Measurements from ENCODE around the gene ALOX5AP. TPM values are rescaled to one million over a fixed set of nuclear protein-coding genes. Genes with fewer than 3 reads are reported as not detected.

The ALOX5AP gene
- polyA plus RNA-seq, 2 of the 4 experiments (the other 2 are of a cell fraction), result 2.3 to 2.8 TPM

DNA sequence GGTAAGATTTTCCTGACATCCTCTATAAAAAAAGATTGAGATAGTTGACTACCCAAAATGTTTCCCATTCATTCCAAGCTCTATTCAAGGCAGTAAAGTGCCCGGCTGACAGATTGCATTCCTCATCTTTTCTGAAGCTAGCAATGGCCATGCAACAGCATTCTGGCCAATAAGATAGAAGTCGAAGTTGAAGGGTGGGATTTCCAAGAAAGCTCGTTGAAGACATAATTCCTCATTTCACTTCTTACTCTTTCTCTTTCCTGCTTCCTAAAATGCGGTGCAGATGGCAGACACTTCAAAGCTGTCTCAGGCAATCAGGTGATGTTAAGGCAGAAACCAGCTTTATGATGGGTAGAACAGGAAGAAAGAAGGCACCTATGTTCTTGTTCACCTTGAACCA lies 13.4 kb upstream of the ALOX5AP start:
- ChIA-PET CTCF (interaction anchor here (0.7 to 1.0 kb wide), 2 partner anchors 9 to 22 kb away, joined by 3 read pairs; no protein-coding TSS in a partner anchor), POLR2A (no interaction called here)
- Histone ChIP-seq H3K27ac (no peak overlapping the region), H3K4me2 (no peak overlapping the region), H3K4me3 (no peak overlapping the region), H3K4me1 (peaks cover 15% of the 10 kb centered on the region), H3K9me3 (no peaks in the 10 kb centered on the region)
- FAIRE-seq, result no peak
- TF ChIP-seq RCOR1 (IDR thresholded peaks at IDR 0.05; ENCODE audit: low read depth, low read length), result no peak
- TF ChIP-seq EHMT2 (IDR thresholded peaks at IDR 0.05; ENCODE audit: low read depth), result no peak
- no peak for TF ChIP-seq EHF (CRISPR knock-in tag; IDR thresholded peaks at IDR 0.05)
- no peak for TF ChIP-seq FOSL2 (IDR thresholded peaks at IDR 0.05)
- TF ChIP-seq FOSL2 (CRISPR knock-in tag; IDR thresholded peaks at IDR 0.05), result no peak
- TF ChIP-seq RARB (CRISPR knock-in tag; IDR thresholded peaks at IDR 0.05), result no peak
- TF ChIP-seq NPAS2 (CRISPR knock-in tag; IDR thresholded peaks at IDR 0.05; ENCODE audit: borderline replicate concordance), result no peak
- no peak for TF ChIP-seq NFE2L2 (conservative IDR thresholded peaks at IDR 0.05; ENCODE audit: low read length)
- no peak for TF ChIP-seq RNF2 (IDR thresholded peaks at IDR 0.05; ENCODE audit: borderline replicate concordance, low read depth)
- no peak for TF ChIP-seq TP53 (CRISPR knock-in tag; IDR thresholded peaks at IDR 0.05)
- DNase-seq (ENCODE audit: low read depth in 1 of 2, low spot score in 1 of 2), result no peak
- ATAC-seq, result no peak
- 60% methylated on average over 4 of the region's 4 CpGs for WGBS (ENCODE audit: missing lambda C conversion rate)

DNA sequence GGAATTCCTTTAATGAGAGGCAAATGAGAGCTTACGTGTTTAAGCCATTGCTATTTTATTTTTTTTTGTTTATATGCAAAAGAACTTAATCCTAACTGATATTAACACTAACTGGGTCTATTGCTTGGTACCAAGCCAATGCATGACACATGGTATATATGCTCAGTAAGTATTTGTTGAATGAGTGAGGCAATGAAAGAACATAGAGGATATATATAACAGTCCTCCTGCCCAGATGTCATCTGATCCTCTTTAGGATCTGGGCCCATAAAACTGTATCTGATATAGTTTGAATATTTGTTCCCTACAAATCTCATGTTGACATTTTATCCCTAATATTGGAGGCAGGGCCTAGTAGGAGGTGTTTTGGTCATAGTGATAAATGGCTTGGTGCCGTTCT lies 13.0 kb upstream of the ALOX5AP start:
- H3K27ac ChIP-seq, result no peak overlapping the region
- no peaks in the 10 kb centered on the region for H3K9me3 ChIP-seq
- CTCF ChIA-PET, result interaction anchor here (0.7 to 1.0 kb wide), 2 partner anchors 9 to 21 kb away, joined by 3 read pairs; no protein-coding TSS in a partner anchor
- no peak for TF ChIP-seq JUN (IDR thresholded peaks at IDR 0.05)
- no peak for TF ChIP-seq ZFP36 (IDR thresholded peaks at IDR 0.05; ENCODE audit: borderline replicate concordance, partially characterized antibody)
- no peak for TF ChIP-seq GATA3 (IDR thresholded peaks at IDR 0.05; ENCODE audit: borderline replicate concordance)
- no peak for TF ChIP-seq ZC3H11A (IDR thresholded peaks at IDR 0.05)
- TF ChIP-seq, protein P1, sequence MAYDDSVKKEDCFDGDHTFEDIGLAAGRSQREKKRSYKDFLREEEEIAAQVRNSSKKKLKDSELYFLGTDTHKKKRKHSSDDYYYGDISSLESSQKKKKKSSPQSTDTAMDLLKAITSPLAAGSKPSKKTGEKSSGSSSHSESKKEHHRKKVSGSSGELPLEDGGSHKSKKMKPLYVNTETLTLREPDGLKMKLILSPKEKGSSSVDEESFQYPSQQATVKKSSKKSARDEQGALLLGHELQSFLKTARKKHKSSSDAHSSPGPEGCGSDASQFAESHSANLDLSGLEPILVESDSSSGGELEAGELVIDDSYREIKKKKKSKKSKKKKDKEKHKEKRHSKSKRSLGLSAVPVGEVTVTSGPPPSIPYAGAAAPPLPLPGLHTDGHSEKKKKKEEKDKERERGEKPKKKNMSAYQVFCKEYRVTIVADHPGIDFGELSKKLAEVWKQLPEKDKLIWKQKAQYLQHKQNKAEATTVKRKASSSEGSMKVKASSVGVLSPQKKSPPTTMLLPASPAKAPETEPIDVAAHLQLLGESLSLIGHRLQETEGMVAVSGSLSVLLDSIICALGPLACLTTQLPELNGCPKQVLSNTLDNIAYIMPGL (CRISPR knock-in tag; IDR thresholded peaks at IDR 0.05; ENCODE audit: borderline replicate concordance), result no peak
- TF ChIP-seq, protein P2, sequence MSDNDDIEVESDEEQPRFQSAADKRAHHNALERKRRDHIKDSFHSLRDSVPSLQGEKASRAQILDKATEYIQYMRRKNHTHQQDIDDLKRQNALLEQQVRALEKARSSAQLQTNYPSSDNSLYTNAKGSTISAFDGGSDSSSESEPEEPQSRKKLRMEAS (IDR thresholded peaks at IDR 0.05), result no peak
- TF ChIP-seq EHF (CRISPR knock-in tag; IDR thresholded peaks at IDR 0.05), result no peak
- TF ChIP-seq CBX8 (IDR thresholded peaks at IDR 0.05), result no peak
- TF ChIP-seq SMC3 (IDR thresholded peaks at IDR 0.05), result no peak
- no peak for TF ChIP-seq JUNB (IDR thresholded peaks at IDR 0.05)
- TF ChIP-seq RCOR1 (IDR thresholded peaks at IDR 0.05; ENCODE audit: low read depth, low read length), result no peak
- no peak for TF ChIP-seq KDM5A (IDR thresholded peaks at IDR 0.05)
- TF ChIP-seq PHF8 (IDR thresholded peaks at IDR 0.05; ENCODE audit: borderline replicate concordance, low read depth), result no peak
- TF ChIP-seq, protein P3, sequence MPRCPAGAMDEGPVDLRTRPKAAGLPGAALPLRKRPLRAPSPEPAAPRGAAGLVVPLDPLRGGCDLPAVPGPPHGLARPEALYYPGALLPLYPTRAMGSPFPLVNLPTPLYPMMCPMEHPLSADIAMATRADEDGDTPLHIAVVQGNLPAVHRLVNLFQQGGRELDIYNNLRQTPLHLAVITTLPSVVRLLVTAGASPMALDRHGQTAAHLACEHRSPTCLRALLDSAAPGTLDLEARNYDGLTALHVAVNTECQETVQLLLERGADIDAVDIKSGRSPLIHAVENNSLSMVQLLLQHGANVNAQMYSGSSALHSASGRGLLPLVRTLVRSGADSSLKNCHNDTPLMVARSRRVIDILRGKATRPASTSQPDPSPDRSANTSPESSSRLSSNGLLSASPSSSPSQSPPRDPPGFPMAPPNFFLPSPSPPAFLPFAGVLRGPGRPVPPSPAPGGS (IDR thresholded peaks at IDR 0.05), result no peak
- no peak for TF ChIP-seq EHMT2 (IDR thresholded peaks at IDR 0.05; ENCODE audit: low read depth)
- no peak for TF ChIP-seq ZSCAN20 (CRISPR knock-in tag; IDR thresholded peaks at IDR 0.05)
- TF ChIP-seq MAZ (IDR thresholded peaks at IDR 0.05; ENCODE audit: borderline replicate concordance, low read depth, low read length), result no peak
- TF ChIP-seq MAFK (IDR thresholded peaks at IDR 0.05; ENCODE audit: partially characterized antibody), result no peak
- DNase-seq (ENCODE audit: low read depth in 1 of 2, low spot score in 1 of 2), result no peak
- ATAC-seq, result no peak
- peaks cover 15% of the 10 kb centered on the region for H3K4me1 ChIP-seq
- no peak for FAIRE-seq
- H3K4me3 ChIP-seq, result no peak overlapping the region
- POLR2A ChIA-PET, result no interaction called here
- 85% methylated on average over 2 of the region's 2 CpGs for WGBS (ENCODE audit: missing lambda C conversion rate)
- no peak overlapping the region for H3K4me2 ChIP-seq

Measured in A549 (cell line).